Measurements from ENCODE around the gene SSBP1. TPM values are rescaled to one million over a fixed set of nuclear protein-coding genes. Genes with fewer than 3 reads are reported as not detected.

Gene SSBP1
- total and polyA plus RNA-seq, 2 experiments from 2014 or later: 283 to 1,006 TPM

- TF ChIP-seq EZH2 (IDR thresholded peaks at IDR 0.05; ENCODE audit: low read depth, unreplicated experiment): no peak
- TF ChIP-seq, protein P1, sequence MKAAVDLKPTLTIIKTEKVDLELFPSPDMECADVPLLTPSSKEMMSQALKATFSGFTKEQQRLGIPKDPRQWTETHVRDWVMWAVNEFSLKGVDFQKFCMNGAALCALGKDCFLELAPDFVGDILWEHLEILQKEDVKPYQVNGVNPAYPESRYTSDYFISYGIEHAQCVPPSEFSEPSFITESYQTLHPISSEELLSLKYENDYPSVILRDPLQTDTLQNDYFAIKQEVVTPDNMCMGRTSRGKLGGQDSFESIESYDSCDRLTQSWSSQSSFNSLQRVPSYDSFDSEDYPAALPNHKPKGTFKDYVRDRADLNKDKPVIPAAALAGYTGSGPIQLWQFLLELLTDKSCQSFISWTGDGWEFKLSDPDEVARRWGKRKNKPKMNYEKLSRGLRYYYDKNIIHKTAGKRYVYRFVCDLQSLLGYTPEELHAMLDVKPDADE (IDR thresholded peaks at IDR 0.05): no peak
- no peak for TF ChIP-seq POLR2AphosphoS5 (IDR thresholded peaks at IDR 0.05; ENCODE audit: low read depth)
- TF ChIP-seq JUNB (IDR thresholded peaks at IDR 0.05; ENCODE audit: unreplicated experiment): no peak
- TF ChIP-seq CTCF (conservative IDR thresholded peaks at IDR 0.05; ENCODE audit: low read depth in 2 of 2): no peak
- TF ChIP-seq ZNF114 (CRISPR knock-in tag; IDR thresholded peaks at IDR 0.05): no peak
These were observed 50.1 kb downstream of the SSBP1 start (continued) for GRCh38 chr7:141788296-141788695.

- Histone ChIP-seq H3K36me3 (ENCODE audit: insufficient read depth) (peaks cover 8% of the 10 kb centered on the region; the same call in 1 of the 2 replicates), H4K20me1 (replicated peaks; ENCODE audit: insufficient read depth) (no peaks in the 10 kb centered on the region), H3K4me1 (ENCODE audit: insufficient read depth) (no peaks in the 10 kb centered on the region), H3K27me3 (ENCODE audit: insufficient read depth) (no peaks in the 10 kb centered on the region), H3F3A (replicated peaks; ENCODE audit: low read depth) (no peaks in the 10 kb centered on the region), H2AFZ (no peak within 1 kb of the TSS), H3K9me2 (ENCODE audit: insufficient read depth) (no peaks in the 10 kb centered on the region), H3K27ac (ENCODE audit: low read depth) (no peak within 1 kb of the TSS), H3K79me2 (replicated peaks; ENCODE audit: insufficient read depth) (no peaks in the 10 kb centered on the region), H3K4me2 (no peak within 1 kb of the TSS), H3K4me3 (no peak within 1 kb of the TSS)
- no peak for DNase-seq (ENCODE audit: low spot score)
- H3K27ac Mint-ChIP-seq: no peak within 1 kb of the TSS
- no peaks in the 10 kb centered on the region; the same call in 1 of the 3 replicates for H3K36me3 Mint-ChIP-seq (ENCODE audit: low read depth)
- no peak for ATAC-seq
- H3K27me3 Mint-ChIP-seq (ENCODE audit: insufficient read depth, low read depth, poor library complexity): no peaks in the 10 kb centered on the region
- no peaks in the 10 kb centered on the region; the same call in 2 of the 3 replicates for H3K4me1 Mint-ChIP-seq
- H3K4me3 Mint-ChIP-seq: no peak within 1 kb of the TSS
- H3K9me3 Mint-ChIP-seq: no peaks in the 10 kb centered on the region
- TF ChIP-seq, protein P2, sequence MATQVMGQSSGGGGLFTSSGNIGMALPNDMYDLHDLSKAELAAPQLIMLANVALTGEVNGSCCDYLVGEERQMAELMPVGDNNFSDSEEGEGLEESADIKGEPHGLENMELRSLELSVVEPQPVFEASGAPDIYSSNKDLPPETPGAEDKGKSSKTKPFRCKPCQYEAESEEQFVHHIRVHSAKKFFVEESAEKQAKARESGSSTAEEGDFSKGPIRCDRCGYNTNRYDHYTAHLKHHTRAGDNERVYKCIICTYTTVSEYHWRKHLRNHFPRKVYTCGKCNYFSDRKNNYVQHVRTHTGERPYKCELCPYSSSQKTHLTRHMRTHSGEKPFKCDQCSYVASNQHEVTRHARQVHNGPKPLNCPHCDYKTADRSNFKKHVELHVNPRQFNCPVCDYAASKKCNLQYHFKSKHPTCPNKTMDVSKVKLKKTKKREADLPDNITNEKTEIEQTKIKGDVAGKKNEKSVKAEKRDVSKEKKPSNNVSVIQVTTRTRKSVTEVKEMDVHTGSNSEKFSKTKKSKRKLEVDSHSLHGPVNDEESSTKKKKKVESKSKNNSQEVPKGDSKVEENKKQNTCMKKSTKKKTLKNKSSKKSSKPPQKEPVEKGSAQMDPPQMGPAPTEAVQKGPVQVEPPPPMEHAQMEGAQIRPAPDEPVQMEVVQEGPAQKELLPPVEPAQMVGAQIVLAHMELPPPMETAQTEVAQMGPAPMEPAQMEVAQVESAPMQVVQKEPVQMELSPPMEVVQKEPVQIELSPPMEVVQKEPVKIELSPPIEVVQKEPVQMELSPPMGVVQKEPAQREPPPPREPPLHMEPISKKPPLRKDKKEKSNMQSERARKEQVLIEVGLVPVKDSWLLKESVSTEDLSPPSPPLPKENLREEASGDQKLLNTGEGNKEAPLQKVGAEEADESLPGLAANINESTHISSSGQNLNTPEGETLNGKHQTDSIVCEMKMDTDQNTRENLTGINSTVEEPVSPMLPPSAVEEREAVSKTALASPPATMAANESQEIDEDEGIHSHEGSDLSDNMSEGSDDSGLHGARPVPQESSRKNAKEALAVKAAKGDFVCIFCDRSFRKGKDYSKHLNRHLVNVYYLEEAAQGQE (IDR thresholded peaks at IDR 0.05; ENCODE audit: unreplicated experiment): no peak
- TF ChIP-seq EZH2 (IDR thresholded peaks at IDR 0.05; ENCODE audit: low read depth, unreplicated experiment): no peak
- no peak for TF ChIP-seq NANOG (IDR thresholded peaks at IDR 0.05; ENCODE audit: borderline replicate concordance)
- no peak for TF ChIP-seq EZH2phosphoT487 (IDR thresholded peaks at IDR 0.05; ENCODE audit: unreplicated experiment)
- TF ChIP-seq CREB1 (CRISPR knock-in tag; IDR thresholded peaks at IDR 0.05; ENCODE audit: low read depth): no peak
- no peak for TF ChIP-seq POLR2AphosphoS5 (IDR thresholded peaks at IDR 0.05; ENCODE audit: low read depth)
- no peak for TF ChIP-seq ZNF462 (CRISPR knock-in tag; IDR thresholded peaks at IDR 0.05)
These were observed 51.8 kb downstream of the SSBP1 start, which contains the start of gene TAS2R5 for GRCh38 chr7:141789917-141790316. TAS2R5 (plus strand) TSS chr7:141790217; CDS start chr7:141790362, 145 bp downstream.
